GM04503 (cell line): Measurements from ENCODE around the gene MAPK12.

Experiments used
- DNase-seq: peaks from one replicate; pipeline ENCODE4 v3.0.0-alpha.2; 2012; ENCODE audit warnings: low read depth

The MAPK12 gene

GRCh38 chr22:50261615-50262459, at the start of gene MAPK12:
Gene MAPK12 (minus strand): TSS chr22:50261683. CDS start chr22:50261509, 174 bp downstream.
- no peak for DNase-seq

- no peak for DNase-seq
Measured at GRCh38 chr22:50310949-50311444, 49.5 kb upstream of the MAPK12 start.

GRCh38 chr22:50310031-50310722, 48.7 kb upstream of the MAPK12 start:
- DNase-seq: no peak

GRCh38 chr22:50309601-50309991, 48.1 kb upstream of the MAPK12 start:
- no peak for DNase-seq

GRCh38 chr22:50308986-50309600, 47.6 kb upstream of the MAPK12 start:
- no peak for DNase-seq

GRCh38 chr22:50308597-50308935, 47.1 kb upstream of the MAPK12 start:
- no peak for DNase-seq

- no peak for DNase-seq
Measured at GRCh38 chr22:50307890-50308596, 46.6 kb upstream of the MAPK12 start.

- DNase-seq: no peak
Measured at GRCh38 chr22:50306753-50307749, 45.6 kb upstream of the MAPK12 start, which contains the start of gene PLXNB2. Gene PLXNB2 (minus strand): TSS chr22:50307646. CDS start chr22:50290584, 17,062 bp downstream.

- DNase-seq: peak; percentile 88
Measured at GRCh38 chr22:50305923-50306566, 44.6 kb upstream of the MAPK12 start.

- DNase-seq: no peak
Measured at GRCh38 chr22:50305393-50305922, 44.0 kb upstream of the MAPK12 start.

GRCh38 chr22:50304528-50305392, 43.3 kb upstream of the MAPK12 start:
- no peak for DNase-seq

GRCh38 chr22:50303848-50304527, 42.5 kb upstream of the MAPK12 start:
- DNase-seq: no peak

GRCh38 chr22:50303515-50303847, 42.0 kb upstream of the MAPK12 start:
- DNase-seq: no peak

- DNase-seq: no peak
Measured at GRCh38 chr22:50302564-50302963, 41.1 kb upstream of the MAPK12 start.

- no peak for DNase-seq
Measured at GRCh38 chr22:50302041-50302541, 40.6 kb upstream of the MAPK12 start.

- DNase-seq: no peak
Measured at GRCh38 chr22:50301581-50301991, 40.1 kb upstream of the MAPK12 start.

- no peak for DNase-seq
Measured at GRCh38 chr22:50300620-50301257, 39.3 kb upstream of the MAPK12 start.
